Body of pancreas (tissue), 4 donors: ENCODE data around the gene CAMK1D.

Source experiments
- POLR2A ChIP-seq, 3 donors: fragments of 450-650 bp; IDR thresholded peaks; one replicate each; pipeline ENCODE4 v1.6.1; 2016; ENCODE audit warnings: antibody characterized with exemption in 3 of 3, mild to moderate bottlenecking in 2 of 3
- TF ChIP-seq, protein P1 (sequence below), 7 experiments: fragments of 450-650 bp in 4 of 7; fragments of 200-600 bp in 3 of 7; sonication (generic) in 3 of 7; IDR thresholded peaks; one replicate each; pipeline ENCODE4 v1.5.1; 2016 to 2019; ENCODE audit warnings: antibody characterized with exemption in 7 of 7

DNA sequence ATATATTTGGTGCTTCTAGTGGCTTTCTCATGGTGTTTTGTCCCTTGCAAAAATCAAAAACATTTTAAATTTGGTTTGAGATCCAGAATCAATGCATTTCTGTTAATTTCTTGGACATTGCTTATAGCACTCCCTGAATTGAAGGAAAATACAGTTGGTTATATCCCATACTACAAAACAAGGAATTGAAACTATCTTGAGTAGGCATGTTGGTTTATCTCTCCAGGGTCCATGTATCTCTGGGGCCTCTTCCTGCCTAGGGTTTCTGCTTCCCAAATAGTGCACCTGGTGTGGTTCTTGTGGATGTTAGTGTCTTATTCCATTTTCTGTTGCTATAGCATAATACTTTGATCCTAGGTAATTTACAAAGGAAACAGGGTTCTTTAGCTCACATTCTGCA is 212.4 kb downstream of the CAMK1D start:
- TF ChIP-seq, protein P1, sequence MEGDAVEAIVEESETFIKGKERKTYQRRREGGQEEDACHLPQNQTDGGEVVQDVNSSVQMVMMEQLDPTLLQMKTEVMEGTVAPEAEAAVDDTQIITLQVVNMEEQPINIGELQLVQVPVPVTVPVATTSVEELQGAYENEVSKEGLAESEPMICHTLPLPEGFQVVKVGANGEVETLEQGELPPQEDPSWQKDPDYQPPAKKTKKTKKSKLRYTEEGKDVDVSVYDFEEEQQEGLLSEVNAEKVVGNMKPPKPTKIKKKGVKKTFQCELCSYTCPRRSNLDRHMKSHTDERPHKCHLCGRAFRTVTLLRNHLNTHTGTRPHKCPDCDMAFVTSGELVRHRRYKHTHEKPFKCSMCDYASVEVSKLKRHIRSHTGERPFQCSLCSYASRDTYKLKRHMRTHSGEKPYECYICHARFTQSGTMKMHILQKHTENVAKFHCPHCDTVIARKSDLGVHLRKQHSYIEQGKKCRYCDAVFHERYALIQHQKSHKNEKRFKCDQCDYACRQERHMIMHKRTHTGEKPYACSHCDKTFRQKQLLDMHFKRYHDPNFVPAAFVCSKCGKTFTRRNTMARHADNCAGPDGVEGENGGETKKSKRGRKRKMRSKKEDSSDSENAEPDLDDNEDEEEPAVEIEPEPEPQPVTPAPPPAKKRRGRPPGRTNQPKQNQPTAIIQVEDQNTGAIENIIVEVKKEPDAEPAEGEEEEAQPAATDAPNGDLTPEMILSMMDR (IDR thresholded peaks at IDR 0.05): no peak
- no peak for TF ChIP-seq POLR2A (IDR thresholded peaks at IDR 0.05)
